ENCODE data around the gene GAMT.

GAMT gene

DNA sequence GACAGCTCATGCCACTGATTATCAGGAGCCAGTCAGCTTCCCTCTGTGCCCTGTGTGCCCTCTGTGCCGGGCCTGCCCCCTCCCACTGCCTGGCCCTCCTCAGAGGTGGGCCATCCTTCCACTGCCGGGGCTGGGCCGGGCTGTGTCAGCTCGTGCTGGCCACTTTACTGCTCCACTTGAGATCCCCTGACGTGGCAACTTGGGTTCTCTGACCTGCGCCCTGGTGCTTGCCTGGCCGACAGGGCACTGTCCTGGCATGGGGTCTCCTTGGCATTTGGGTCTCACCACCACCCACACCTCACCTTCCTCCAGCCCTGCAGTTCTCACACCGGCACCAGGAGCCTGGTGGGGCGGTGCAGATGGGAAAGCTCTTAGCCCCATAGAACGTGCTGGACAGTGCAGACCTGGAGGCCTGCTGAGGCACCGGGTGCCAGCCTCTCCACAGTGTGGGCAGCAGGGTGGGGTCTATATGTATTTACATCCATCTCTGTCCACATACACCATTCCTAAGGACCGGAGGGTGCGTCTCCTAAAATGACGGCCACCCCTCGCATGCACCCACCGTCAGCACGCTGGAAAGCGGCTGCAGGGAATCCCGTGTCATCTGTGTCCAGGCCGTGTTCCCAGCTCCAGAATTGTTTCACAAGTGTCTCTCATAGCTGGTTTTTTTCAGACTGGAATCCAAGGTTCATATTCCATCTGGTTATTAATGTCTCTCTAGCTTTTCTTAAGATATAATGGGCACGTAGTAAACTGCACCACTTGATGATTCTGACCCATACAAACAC lies 17.8 kb upstream of the GAMT start:
- DNase-seq (ENCODE audit: extremely low read depth in 1 of 2, low read depth in 1 of 2) = no peak

DNA sequence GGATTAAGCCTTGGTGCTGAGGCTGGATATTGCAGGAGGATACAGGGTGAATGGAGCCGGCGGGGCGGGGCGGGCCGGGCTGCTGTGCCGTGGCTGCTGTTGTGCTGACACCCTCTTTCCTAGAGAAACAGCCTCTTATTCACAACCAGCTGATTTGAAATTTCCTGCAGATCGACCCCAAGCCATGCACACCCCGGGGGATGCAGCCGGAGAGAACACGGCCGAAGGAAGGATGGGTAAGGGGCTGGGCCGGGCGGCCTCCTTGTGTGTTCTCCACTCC lies 17.1 kb upstream of the GAMT start:
- no peak for DNase-seq (ENCODE audit: extremely low read depth in 1 of 2, low read depth in 1 of 2)

DNA sequence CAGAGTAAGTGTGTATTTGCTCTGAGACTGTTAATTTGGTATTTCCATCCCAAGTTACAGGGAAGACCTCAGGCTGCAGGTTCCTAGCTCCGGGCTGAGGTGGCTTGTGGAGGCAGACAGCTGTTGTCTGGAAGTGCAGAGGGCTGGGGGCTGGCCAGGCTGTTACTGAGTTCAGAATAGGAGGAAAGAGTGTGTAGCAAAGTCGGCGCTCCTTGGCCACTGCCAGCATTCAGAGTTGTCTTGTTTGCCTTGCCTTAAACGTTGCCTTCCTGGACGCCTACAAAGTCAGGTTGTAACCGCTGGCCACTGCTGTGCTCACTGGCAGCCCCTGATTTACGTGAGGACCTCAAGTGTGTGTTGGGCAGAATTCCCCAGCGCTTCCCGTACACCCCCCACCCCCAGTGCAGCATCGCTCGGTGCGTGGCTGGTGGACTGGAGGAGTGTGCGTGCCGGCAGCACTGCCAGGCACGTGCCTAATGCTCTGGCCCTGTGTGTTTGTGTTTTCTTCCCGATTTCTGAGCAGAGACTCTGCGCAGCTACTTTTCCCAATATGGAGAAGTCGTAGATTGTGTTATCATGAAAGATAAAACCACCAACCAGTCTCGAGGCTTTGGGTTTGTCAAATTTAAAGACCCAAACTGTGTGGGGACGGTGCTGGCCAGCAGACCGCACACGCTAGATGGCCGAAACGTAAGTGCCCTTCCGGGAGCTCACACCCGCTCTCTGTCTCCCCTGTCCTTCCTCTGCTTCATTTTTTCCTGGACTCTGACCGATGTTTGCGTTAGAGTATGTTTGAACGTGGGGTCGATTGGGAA lies 16.5 kb upstream of the GAMT start:
- no peak for DNase-seq (ENCODE audit: extremely low read depth in 1 of 2, low read depth in 1 of 2)

DNA sequence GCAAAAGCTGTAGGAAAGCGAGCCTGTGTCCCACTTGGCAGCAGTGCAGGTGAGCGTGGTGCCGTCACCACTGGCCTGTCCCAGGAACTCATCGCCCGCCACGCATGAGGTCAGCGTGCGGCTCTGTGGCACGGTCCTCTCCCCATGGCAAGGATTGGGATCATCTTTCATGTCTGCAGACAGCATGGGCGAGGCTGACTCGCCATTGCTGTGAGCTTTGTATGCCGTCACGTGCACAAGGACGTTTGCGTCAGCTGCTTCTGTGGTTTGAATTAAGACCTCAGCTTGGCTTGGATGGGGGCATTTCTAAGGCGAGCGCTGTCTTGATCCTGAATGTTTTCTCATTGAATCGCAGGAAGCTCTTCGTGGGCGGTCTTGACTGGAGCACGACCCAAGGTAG lies 15.8 kb upstream of the GAMT start:
- no peak for DNase-seq (ENCODE audit: extremely low read depth in 1 of 2, low read depth in 1 of 2)

DNA sequence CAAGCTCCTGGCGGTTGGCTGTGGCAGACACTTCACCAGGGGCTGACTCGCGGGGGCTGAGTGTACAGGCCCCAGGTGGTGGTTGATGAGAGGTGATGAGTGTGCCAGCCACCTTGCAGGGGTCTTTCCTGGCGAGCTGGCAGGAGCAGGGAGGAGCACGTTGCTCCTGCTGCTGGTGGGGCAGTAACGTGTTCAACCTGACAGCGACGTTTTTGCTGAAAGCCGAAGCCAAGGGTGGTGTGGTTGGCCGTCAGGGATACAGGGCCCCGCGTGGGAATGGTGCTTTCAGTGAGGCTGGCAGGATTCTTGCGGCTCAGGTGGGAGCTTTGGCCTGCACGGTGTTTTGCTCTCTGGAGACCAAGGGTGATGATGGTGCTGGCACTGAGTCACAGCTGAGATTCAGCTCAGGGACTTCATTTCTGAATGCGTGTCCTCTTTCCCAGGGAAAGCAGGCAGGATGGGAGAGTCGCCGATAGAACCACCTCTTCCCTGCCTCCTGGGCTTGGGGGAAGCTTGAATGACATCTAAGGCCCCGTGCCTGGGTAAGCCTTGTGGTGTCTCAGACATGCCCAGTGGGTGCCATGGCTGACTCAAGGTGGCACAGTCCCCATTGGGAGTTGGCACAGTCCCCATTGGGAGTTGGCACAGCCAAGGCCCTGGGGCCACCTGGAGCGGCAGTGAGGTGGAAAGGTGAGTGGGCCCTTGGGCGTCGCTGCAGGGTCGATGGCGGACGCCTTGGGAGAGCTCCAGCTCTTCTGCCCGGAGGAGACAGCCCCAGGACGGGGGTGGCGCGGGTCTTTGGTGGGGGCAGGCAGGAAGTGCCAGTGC lies 14.9 kb upstream of the GAMT start:
- DNase-seq (ENCODE audit: extremely low read depth in 1 of 2, low read depth in 1 of 2) = no peak

DNA sequence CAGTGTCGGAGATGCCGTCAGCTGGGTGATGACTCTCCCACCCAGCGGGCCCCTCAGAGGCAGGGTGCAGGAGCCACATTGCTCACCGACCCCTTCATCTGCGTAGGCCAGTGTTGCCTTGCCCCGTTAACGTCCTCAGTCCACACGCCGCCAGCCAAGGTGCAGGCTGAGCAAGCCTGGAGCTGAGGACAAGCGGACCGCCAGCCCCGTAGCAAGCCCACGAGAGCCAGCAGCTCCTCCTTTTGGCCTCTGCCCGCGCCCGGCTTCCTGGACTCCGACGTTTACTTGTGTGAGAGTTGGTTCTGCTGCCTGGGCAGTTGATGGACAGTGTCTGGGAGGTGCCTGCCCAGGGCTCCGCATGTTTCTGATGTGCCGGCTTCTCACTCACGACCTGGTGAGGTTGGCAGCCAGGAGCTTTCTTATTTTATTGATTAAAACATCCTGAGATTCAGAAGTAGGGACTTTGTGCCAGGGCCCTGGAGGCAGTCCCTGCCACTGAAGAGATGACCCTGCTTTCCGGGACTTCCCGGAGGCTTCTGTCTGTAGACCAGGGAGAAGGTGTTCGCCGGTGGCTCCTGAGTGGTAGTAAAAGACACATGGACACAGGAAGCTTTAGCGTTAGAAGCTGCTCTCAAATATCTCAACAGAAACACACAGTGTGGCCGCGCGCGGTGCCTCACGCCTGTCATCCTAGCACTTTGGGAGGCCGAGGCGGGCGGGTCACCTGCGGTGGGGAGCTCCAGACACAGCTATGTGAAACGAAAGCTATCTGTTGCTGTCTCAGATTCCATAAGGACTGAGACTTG lies 11.9 kb upstream of the GAMT start:
- DNase-seq (ENCODE audit: extremely low read depth in 1 of 2, low read depth in 1 of 2) = no peak

DNA sequence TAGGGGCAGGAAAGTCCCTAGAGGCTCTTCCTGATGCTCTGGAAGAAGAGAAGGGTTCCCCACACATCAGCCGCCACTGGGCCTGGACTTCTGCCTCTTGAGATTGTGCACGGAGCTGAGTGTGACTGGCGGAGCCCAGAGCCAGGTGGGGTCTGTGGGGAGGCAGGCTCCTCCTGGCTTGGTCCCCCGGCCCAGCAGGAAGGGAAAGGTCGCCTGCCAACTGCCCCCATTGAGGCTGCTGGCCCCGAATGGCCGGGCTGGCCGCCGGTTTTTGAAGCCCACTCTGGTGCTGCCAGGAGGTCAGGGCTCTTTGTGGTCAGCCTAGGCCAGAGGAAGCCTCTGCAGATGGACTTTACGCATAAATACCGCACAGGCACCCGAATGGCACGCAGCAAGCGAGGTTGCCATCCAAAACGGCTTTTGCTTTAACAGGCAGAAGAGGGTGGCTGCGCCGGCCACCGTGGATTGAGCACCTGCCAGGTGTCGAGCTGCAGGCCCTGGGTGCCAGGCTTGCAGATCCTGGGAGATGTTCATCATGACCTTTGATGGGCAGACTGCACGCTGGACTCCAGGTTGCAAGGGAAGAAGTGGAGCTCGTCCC lies 11.1 kb upstream of the GAMT start:
- DNase-seq (ENCODE audit: extremely low read depth in 1 of 2, low read depth in 1 of 2) = no peak

DNA sequence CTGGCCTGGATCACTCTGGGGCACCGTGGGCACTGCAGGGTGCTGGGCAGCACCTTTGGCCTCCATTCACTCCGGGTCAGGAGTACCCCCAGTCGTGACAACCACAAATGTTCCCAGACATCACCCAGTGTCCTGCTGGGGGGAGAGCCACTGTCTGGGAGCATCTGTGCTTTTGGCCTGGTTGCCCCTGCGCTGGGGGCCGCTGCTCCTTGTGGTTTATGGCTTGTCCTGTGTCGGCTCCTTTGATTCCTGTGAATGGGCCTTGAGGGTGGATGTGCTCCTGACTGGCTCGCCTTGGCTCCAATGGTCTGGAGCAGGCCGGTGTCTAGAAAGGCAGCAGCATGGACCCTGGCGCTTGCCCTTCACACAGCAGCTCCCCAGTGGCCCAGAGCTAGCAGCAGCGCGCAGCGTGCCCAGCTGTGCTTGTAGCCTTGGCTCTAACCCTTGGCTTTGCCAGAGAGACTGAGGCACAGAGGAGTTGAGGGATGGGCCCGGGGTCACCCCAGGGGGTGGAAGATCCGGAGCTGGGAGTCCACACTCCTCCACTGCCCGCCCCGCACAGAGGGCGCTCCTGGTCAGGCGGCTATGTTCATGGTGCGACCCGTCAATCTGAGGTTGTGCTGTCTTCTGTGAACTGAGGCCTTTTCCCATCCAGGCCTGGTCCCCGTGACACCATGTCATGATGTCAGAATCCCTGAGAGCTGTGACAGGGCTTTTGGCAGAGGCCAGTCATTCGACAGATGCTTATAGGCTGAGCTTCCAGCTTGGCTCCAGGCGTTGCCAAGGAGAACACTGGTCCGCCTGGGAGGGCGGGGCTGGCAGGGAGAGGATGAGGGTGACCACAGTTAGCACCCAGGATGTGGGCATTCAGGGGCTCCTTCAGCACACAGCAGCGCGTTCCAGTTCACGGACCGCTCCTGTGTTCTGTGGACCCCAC lies 10.2 kb upstream of the GAMT start:
- no peak for DNase-seq (ENCODE audit: extremely low read depth in 1 of 2, low read depth in 1 of 2)

DNA sequence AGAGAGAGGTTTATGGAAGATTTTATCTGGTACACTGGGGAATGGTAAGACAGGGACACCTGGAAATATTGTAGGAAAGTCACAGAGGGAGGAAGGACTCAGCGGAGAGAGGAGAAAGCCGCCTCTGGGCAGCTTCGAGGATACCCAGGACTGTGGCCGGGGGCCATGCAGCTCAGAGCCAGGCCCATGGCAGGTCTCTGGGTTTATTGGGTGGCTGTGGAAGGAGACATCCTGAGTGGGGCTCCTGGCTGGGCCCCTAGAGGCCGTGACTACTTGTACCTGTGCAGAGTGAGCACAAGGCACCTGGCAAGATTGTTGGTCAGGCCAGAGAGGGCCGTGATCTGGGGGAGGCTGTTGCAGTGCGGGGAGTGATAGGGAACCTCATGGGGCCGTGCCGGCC lies 9.4 kb upstream of the GAMT start:
- no peak for DNase-seq (ENCODE audit: extremely low read depth in 1 of 2, low read depth in 1 of 2)

DNA sequence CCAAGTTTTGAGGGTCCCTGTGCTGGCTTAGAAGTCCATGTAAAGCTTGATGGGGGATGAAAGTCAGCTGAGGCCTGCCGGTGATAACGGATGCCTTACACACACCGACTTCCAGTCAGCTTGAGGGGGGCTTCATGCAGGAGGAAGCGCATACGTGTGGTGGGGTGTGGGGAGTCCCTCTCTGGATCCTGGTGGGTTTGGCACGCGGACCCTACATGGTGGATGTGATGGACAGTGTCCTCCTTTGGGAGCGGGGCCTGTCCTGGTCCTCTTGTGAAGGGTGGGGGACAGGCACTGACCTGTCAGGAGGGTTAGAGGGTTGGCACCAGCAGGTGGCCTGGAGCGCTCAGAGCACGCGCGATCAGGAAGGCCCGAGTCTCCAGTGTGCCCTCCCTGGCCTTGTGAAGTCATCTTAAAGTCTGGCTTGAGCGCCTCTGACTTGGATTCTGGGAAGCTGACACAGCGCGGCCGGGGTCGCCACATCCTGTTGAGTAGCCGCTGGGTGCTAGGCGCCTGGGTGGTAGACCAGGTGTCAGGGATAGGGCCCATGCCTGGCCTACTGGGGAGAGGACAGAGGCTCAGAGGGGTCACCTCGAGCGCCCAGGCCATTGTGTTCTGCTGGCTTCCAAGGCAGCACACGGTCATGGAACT lies 8.9 kb upstream of the GAMT start:
- peak in 1 of 2 donors; percentile 35 for DNase-seq (ENCODE audit: extremely low read depth in 1 of 2, low read depth in 1 of 2)

DNA sequence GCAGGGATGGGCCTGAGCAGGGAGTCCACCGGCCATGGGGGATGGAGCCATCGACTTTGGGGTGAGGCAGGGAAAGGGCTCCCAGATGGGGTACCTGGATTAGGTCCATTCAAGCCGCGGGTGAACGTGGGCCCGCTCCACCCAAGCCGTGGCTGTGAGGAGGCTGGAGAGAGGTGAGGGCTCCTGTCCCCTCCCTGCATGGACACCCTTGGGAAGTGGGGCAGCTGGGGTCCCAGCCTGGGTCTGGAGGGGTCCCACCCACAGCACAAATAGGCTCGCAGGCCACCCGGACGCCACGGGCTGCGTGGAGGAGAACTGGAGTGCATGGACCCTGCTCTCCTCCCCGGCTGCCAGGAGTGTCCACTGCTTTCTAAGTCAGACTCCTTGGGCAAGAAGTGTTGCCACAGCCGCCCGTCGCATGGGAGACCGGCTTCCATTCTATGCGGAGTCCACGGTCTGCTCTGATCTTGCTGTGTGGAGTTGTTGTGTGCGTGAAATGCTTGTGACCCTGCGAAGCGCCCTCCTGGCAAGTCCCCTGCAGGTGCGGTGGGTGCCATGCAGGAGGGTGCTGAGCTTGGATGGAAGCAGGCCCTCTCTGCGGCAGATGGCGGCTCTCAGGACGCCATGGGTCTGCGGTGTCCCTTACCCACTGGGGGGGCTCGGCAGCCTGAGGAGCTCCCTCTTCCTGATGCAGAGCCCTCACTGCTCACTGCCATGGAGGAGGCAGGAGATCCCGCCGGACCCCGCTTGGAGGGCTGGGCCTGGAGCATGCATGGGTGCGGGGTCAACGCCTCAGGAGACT lies 8.1 kb upstream of the GAMT start:
- DNase-seq (ENCODE audit: extremely low read depth in 1 of 2, low read depth in 1 of 2) = no peak

DNA sequence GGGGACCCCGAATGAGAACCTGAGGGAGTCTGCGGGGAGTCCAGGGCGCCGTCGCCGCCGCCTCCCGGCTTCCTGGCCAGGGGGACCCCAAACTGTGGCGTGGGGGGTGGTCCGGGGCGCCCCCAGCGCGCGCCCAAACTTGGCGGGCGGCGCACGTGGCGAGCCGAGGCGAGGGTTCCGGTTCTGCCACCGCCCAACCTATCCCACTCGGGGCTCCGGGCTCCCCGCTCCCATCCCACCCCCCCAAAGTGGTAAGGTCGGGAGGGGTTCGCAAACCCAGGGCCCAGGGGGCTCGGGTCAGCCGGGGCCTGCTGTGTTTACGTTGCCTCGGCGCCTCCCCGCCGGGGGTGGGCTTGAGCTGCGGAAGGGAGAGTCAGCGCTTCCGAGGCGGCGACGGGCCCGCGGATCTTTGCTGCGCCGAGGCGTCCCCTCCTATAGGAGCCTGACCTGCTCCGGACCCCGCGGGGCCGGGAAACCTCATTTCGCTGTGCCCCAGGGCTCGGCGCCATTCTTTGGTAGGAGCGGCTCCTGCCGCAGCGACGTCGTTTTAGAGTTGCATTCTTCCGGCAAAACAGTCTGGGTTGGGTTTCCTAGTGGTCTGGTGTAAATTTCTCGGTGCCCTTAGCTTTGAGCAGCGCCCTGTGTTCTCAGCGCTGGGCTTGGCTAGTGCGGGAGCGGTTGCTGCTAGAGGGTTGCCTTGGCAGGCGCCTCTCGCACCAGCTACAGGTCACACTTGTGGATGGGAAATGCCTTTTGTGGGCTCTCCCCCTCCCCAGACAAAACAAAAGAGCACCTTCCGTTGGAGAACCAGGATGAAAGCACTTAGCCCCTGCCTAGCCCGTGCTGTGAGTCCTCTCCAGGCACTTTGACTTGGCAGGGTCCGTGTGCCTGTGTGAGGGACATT lies 7.2 kb upstream of the GAMT start:
- DNase-seq (ENCODE audit: extremely low read depth in 1 of 2, low read depth in 1 of 2) = no peak

DNA sequence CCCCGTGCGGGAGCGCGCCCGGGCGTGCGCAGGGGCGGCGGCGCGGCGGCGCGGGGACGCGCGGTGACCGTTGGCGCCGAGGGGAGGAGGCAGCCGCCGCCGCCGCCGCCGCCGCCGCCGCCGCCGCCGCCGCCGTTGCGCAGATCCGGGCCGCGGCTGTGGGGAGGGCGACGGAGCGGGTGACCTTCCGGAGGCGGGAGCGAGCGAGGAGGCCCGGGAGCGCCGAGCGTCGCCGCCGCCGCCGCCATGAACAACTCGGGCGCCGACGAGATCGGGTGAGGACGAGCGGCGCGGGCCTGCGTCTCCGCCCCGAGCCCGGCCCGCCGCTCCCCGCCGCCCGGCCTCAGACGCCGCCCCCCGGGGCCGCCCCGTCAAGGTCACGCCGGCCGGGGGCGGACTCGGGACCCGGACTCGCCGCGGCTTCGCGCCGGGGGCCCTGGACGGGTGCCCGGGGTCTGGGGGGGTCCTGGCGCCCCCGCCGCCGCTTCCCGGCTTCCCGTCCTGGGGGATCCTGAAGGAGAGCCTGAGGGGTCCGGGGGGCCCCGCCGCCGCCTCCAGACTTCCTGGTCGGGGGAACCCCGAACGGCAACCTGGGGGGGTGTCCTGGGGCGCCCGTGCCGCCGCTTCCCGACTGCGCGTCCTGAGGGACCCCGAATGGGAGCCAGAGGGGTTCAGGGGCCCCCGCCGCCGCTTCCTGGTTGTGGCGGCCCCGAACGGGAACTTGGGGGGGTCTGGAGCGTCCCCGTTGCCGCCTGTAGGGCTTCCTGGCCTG lies 6.4 kb upstream of the GAMT start, which contains the start of gene DAZAP1:
DAZAP1 (plus strand) TSS at position 59 of the 772 bp plus-strand sequence; CDS start at position 247, 188 bp downstream.
- no peak for DNase-seq (ENCODE audit: extremely low read depth in 1 of 2, low read depth in 1 of 2)

DNA sequence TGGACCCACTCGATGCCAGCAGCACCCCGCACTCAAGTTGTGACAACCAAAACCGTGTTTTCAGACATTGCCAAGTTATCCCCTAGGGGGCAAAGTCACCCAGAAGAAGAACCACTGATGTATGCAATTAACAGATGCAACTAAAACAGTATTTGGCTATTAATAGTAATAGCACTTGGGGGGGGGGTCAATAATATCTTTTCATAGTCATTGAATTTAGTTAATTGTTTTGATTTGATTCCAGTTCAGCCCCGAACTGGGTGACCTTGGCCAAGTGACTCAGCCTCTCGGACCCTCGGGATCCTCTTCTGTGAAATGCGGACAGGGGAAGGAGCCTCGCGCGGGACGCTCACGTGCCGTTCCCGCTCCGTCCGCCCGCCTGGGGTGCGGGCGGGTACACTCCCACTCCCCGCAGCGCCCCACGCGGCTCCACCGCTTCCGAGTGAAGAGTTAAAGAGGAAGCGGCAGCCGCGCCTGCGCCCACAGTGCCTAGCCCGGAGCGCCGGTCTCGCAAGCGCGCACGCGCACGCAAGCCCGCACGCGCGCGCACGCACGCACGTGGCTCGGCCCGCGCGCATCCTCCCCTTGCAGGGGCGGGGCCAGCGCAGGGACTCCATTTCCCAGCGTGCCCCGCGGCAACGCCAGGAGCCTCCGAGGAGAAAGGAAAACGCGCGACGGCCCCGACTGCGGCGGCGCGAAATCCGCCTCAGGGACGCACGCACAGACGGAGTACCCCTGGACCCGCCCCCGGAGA lies 5.6 kb upstream of the GAMT start:
- DNase-seq (ENCODE audit: extremely low read depth in 1 of 2, low read depth in 1 of 2) = peak; percentile 96 to 100

DNA sequence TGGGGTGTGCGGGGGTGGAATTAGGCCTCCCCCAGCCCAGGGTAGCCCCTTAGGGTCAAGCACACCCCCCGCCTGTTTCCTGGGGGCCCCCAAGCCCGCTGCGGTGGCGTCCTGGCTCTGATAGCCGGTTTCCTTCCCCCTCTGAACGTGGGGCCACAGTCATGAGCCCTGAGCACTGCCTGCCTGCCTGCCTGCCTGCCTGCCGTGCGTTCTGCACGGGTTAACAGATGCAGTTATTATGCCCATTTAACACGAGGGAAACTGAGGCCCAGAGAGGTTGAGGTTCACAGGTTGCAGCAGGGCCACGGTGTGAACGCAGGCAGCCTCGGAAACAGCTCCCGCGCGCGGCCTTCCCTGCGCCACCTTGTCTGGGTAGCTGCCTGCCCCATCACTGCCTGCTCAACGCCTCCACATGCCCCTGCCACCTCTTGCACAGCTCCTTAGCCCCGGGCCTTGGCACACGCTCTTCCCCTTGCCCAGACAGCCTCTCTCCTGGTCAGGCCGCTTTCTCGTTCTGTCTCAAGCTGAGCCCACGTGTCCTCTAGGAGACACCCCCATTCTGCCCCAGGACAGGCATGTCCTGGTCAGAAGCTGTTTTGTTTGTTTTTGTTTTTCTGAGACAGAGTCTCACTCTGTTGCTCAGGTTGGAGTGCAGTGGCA lies 1.2 kb upstream of the GAMT start:
- no peak for DNase-seq (ENCODE audit: extremely low read depth in 1 of 2, low read depth in 1 of 2)

Data from stimulated activated CD8-positive, alpha-beta memory T cell treated with anti-CD3 and anti-CD28 coated beads, Interleukin-7, amount 100 ng/mL, for 48 hours (primary cell).